SK-N-SH (cell line): ENCODE results near the gene UBA3.

Source experiments
- CHD2 ChIP-seq: fragments of 150-350 bp; IDR thresholded peaks from 2 replicates; pipeline ENCODE4 v1.6.1; 2018; ENCODE audit warnings: low read length; ENCODE audit not compliant: partially characterized antibody
- EP300 ChIP-seq, 2 experiments: IDR thresholded peaks; 2 replicates each; pipeline versions ENCODE4 v1.4.0 to v1.6.1; 2012; ENCODE audit warnings: borderline replicate concordance in 1 of 2, low read depth in 1 of 2, low read length in 1 of 2
- FOXJ3 ChIP-seq: sonication (generic); formaldehyde crosslinking; IDR thresholded peaks from 2 replicates; pipeline ENCODE4 v1.5.1; 2020; ENCODE audit warnings: mild to moderate bottlenecking, missing genetic modification reagents
- FOXM1 ChIP-seq: IDR thresholded peaks from 2 replicates; pipeline ENCODE4 v1.4.0; 2012; ENCODE audit warnings: low read depth, mild to moderate bottlenecking
- MXI1 ChIP-seq: IDR thresholded peaks from 2 replicates; pipeline ENCODE4 v1.6.1; 2012; ENCODE audit warnings: mild to moderate bottlenecking, low read depth, low read length, improper control_type of control experiment
- NFIC ChIP-seq: IDR thresholded peaks from 2 replicates; pipeline ENCODE4 v1.4.0; 2012; ENCODE audit warnings: borderline replicate concordance
- TF ChIP-seq, protein P1 (sequence below): fragments of 200-600 bp; sonication (generic); IDR thresholded peaks from 2 replicates; pipeline ENCODE4 v1.6.1; 2017; ENCODE audit warnings: antibody characterized with exemption, mild to moderate bottlenecking, moderate library complexity
- TF ChIP-seq, protein P2 (sequence below): IDR thresholded peaks from 2 replicates; pipeline ENCODE4; 2012

DNA sequence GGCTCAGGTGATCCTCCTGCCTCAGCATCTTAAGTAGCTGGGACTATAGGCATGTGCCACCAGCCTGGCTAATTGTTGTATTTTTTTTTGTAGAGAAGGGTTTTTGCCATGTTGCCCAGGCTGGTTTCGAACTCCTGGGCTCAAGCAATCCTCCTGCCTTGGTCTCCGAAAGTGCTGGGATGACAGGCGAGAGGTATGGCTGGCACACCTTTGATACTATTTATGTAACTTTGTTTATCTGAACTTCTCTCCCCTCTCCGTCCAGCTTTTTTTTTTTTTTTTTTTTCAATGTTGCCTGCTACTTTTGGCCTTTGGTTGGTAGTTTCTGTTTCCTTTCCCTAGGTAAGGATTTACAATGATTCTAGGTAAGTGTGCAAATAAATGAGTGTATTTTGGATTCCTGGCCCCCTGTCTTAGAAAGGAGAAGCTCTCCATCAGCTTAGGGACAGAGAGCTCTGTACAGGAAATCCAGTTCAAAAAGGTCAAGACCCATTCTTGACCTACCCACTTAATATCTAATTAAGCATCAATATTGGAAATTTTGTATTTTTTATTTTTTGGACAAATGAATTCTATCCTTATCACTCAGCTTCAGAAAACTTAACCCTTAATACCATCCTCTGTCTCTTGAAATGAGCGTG, 11.3 kb upstream of the UBA3 start:
- TF ChIP-seq EP300 (IDR thresholded peaks at IDR 0.05; ENCODE audit: borderline replicate concordance in 1 of 2, low read depth in 1 of 2, low read length in 1 of 2) (no peak), FOXJ3 (CRISPR knock-in tag) (no peak), MXI1 (no peak), NFIC (no peak), CHD2 (no peak), FOXM1 (no peak)
- TF ChIP-seq, protein P1, sequence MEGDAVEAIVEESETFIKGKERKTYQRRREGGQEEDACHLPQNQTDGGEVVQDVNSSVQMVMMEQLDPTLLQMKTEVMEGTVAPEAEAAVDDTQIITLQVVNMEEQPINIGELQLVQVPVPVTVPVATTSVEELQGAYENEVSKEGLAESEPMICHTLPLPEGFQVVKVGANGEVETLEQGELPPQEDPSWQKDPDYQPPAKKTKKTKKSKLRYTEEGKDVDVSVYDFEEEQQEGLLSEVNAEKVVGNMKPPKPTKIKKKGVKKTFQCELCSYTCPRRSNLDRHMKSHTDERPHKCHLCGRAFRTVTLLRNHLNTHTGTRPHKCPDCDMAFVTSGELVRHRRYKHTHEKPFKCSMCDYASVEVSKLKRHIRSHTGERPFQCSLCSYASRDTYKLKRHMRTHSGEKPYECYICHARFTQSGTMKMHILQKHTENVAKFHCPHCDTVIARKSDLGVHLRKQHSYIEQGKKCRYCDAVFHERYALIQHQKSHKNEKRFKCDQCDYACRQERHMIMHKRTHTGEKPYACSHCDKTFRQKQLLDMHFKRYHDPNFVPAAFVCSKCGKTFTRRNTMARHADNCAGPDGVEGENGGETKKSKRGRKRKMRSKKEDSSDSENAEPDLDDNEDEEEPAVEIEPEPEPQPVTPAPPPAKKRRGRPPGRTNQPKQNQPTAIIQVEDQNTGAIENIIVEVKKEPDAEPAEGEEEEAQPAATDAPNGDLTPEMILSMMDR: no peak
- TF ChIP-seq, protein P2, sequence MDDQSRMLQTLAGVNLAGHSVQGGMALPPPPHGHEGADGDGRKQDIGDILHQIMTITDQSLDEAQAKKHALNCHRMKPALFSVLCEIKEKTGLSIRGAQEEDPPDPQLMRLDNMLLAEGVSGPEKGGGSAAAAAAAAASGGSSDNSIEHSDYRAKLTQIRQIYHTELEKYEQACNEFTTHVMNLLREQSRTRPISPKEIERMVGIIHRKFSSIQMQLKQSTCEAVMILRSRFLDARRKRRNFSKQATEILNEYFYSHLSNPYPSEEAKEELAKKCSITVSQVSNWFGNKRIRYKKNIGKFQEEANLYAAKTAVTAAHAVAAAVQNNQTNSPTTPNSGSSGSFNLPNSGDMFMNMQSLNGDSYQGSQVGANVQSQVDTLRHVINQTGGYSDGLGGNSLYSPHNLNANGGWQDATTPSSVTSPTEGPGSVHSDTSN: no peak
